Prostate gland (tissue), 2 donors: ENCODE measurements around the gene PLCB3. TPM values are rescaled to one million over a fixed set of nuclear protein-coding genes. Genes with fewer than 3 reads are reported as not detected.

Experiments used
- DNase-seq: peaks from one replicate; pipeline ENCODE4 v3.0.0-alpha.2; 2019; ENCODE audit warnings: low spot score
- H3K27ac ChIP-seq, 2 donors: fragments of 200-600 bp; sonication (generic); 2 replicates each; pipeline ENCODE4 v1.5.1; 2017 to 2019
- H3K27me3 ChIP-seq: fragments of 200-600 bp; sonication (generic); replicated peaks from 2 replicates; pipeline ENCODE4 v1.5.1; 2019; ENCODE audit not compliant: insufficient read depth
- H3K36me3 ChIP-seq, 2 donors: fragments of 200-600 bp; sonication (generic); 1 replicate in 1 of 2; 2 replicates in 1 of 2; pipeline versions ENCODE4 v1.5.1 to v1.8.1; 2017 to 2019
- H3K4me1 ChIP-seq: fragments of 200-600 bp; sonication (generic); replicated peaks from 2 replicates; pipeline ENCODE4 v1.5.1; 2019
- H3K4me3 ChIP-seq, 2 donors: fragments of 200-600 bp; sonication (generic); 2 replicates each; pipeline ENCODE4 v1.5.1; 2017 to 2019
- H3K9me3 ChIP-seq: fragments of 200-600 bp; sonication (generic); 2 replicates; pipeline ENCODE4 v1.5.1; 2017
- CTCF ChIP-seq, 4 experiments: fragments of 200-600 bp in 2 of 4; fragments of 450-650 bp in 2 of 4; sonication (generic) in 2 of 4; IDR thresholded peaks; 1 replicate in 3 of 4; 2 replicates in 1 of 4; pipeline ENCODE4 v1.5.1; 2016 to 2019; ENCODE audit warnings: antibody characterized with exemption in 4 of 4, mild to moderate bottlenecking in 2 of 4, moderate library complexity in 2 of 4
- POLR2A ChIP-seq: fragments of 450-650 bp; IDR thresholded peaks from one replicate; pipeline ENCODE4 v1.6.1; 2016; ENCODE audit warnings: antibody characterized with exemption, mild to moderate bottlenecking
- POLR2AphosphoS5 ChIP-seq: sonication (generic); formaldehyde crosslinking; IDR thresholded peaks from one replicate; pipeline ENCODE4 v1.6.1; 2017; ENCODE audit warnings: antibody characterized with exemption
- WGBS: methylation state at CpG from one replicate; pipeline ENCODE4 v1.1.5; 2018; 5-methylcytosine and 5-hydroxymethylcytosine counted together
- intact Hi-C: fragments of 100-400 bp; cut with DNase I; formaldehyde crosslinking; loops from one replicate; pipeline ENCODE4 v1.14.2; 2022
- total RNA-seq, 2 donors: library from RNA; depleted of rRNA; stranded (reverse); fragments of >200 nt; gene quantifications; one replicate each; pipeline ENCODE4 v1.1.0, GENCODE V29; 2016

The PLCB3 gene
- total RNA-seq, 2 donors from 2014 or later: 26.3 to 43.1 TPM

GRCh38 chr11:64297699-64298358, 46.5 kb downstream of the PLCB3 start:
- no peak for DNase-seq
- peaks cover 5% of the 10 kb centered on the region for H3K27me3 ChIP-seq
- H3K4me3 ChIP-seq: no peak overlapping the region
- H3K36me3 ChIP-seq: no peaks in the 10 kb centered on the region
- 63% methylated on average over 18 of the region's 18 CpGs for WGBS
- intact Hi-C loops: no loop called here
- no peak for TF ChIP-seq POLR2AphosphoS5
- no peak for TF ChIP-seq CTCF (IDR thresholded peaks at IDR 0.05)
- TF ChIP-seq POLR2A: no peak
- H3K4me1 ChIP-seq: peaks cover 15% of the 10 kb centered on the region
- H3K27ac ChIP-seq: no peak overlapping the region
- H3K9me3 ChIP-seq: no peaks in the 10 kb centered on the region

- intact Hi-C loops: no loop called here
- peak overlapping the region; percentile 12 to 27 for H3K4me3 ChIP-seq
- H3K27ac ChIP-seq: no peak overlapping the region
- H3K36me3 ChIP-seq: no peaks in the 10 kb centered on the region
- H3K4me1 ChIP-seq: peaks cover 15% of the 10 kb centered on the region
- TF ChIP-seq POLR2AphosphoS5 (peak; percentile 10), POLR2A (no peak), CTCF (IDR thresholded peaks at IDR 0.05) (peak in 1 of 4 experiments; percentile 12)
- no peak for DNase-seq
- no peaks in the 10 kb centered on the region for H3K9me3 ChIP-seq
- WGBS: 5% methylated on average over 42 of the region's 60 CpGs
- peaks cover 5% of the 10 kb centered on the region for H3K27me3 ChIP-seq
Observed at GRCh38 chr11:64298966-64299846, 47.9 kb downstream of the PLCB3 start.

- H3K4me3 ChIP-seq: peak within 1 kb of the TSS; percentile 12 to 27
- H3K27me3 ChIP-seq: peaks cover 5% of the 10 kb centered on the region
- H3K4me1 ChIP-seq: peaks cover 15% of the 10 kb centered on the region
- DNase-seq: no peak
- WGBS: 17% methylated on average over 54 of the region's 54 CpGs
- no peaks in the 10 kb centered on the region for H3K36me3 ChIP-seq
- no peaks in the 10 kb centered on the region for H3K9me3 ChIP-seq
- intact Hi-C loops: loop anchor here (5.0 kb wide), 3 partner anchors 48 to 113 kb away; partner anchors contain the start of genes FERMT3, PLCB3 and STIP1
- no peak for TF ChIP-seq CTCF (IDR thresholded peaks at IDR 0.05)
- peak within 1 kb of the TSS in 1 of 2 donors; percentile 19 for H3K27ac ChIP-seq
Observed at GRCh38 chr11:64299847-64300648, 48.7 kb downstream of the PLCB3 start, which contains the start of gene CATSPERZ. CATSPERZ (plus strand) TSS chr11:64300358; CDS start chr11:64300411, 53 bp downstream.

DNA sequence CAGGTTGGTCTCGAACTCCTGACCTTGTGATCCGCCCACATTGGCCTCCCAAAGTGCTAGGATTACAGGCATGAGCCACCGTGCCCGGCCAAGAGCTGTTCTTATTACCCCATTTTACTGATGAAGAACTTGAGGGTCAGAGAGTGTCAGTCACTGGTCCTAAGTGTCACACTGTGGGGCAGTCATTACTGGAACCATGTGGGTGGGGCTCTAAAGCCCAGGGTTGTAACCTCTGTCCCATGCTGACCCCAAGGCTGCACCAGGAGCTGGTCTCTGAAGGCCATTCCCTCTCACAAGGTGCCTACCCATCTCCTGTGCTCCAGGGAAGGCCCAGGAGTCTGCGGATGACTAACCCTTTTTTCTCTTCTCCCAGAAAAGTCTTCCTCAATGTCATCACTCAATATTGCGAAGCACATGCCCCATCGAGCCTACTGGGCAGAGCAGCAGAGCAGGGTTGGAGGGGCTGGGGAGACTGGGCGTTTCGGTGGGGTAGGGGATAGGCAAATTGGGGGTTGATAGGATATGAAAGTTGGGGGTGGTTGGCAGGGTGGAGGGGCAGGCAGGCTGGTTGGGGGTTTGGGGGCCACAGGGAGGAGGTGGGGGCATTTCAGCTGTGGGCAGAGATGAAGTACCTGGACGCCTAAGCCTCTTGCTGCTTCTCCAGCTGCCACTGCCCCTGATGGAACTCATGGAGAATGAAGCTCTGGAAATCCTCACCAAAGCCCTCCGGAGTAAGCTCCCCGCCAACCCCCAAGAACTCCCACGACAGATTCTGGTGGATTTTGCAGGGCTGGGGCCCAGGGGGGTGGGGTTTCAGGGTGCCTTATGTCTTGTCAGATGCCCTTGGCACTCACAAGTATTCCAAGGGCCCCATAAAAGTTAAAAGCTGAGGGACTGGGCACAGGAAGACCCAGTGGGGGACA, 52.0 kb downstream of the PLCB3 start:
- WGBS: 79% methylated on average over 13 of the region's 13 CpGs
- no peak overlapping the region for H3K4me3 ChIP-seq
- H3K4me1 ChIP-seq: peaks cover 17% of the 10 kb centered on the region

More for the DNA sequence above, 52.0 kb downstream of the PLCB3 start:
- no peaks in the 10 kb centered on the region for H3K36me3 ChIP-seq
- intact Hi-C loops: loop anchor here (5.0 kb wide), 3 partner anchors 51 to 116 kb away; partner anchors contain the start of genes FERMT3, PLCB3 and STIP1
- no peak for DNase-seq
- H3K27ac ChIP-seq: peak overlapping the region in 1 of 2 donors; percentile 78
- H3K9me3 ChIP-seq: no peaks in the 10 kb centered on the region
- peaks cover 5% of the 10 kb centered on the region for H3K27me3 ChIP-seq
- TF ChIP-seq CTCF (IDR thresholded peaks at IDR 0.05) (no peak), POLR2A (no peak), POLR2AphosphoS5 (no peak)
